Erythroblast (primary cell): ENCODE measurements around the gene HIPK2.

Source experiments
- DNase-seq, 2 experiments: peaks; one replicate each; lab custom pipeline; 2025; lab: John Stamatoyannopoulos, UW
- GATA1 ChIP-seq: IDR thresholded peaks from 2 replicates; pipeline ENCODE4 v1.6.1; 2011; ENCODE audit warnings: low read depth, mild to moderate bottlenecking, control low read depth, low read length, moderate library complexity
- POLR2A ChIP-seq: IDR thresholded peaks from 2 replicates; pipeline ENCODE4 v1.6.1; 2011; ENCODE audit warnings: mild to moderate bottlenecking, low read length

Gene HIPK2

DNA sequence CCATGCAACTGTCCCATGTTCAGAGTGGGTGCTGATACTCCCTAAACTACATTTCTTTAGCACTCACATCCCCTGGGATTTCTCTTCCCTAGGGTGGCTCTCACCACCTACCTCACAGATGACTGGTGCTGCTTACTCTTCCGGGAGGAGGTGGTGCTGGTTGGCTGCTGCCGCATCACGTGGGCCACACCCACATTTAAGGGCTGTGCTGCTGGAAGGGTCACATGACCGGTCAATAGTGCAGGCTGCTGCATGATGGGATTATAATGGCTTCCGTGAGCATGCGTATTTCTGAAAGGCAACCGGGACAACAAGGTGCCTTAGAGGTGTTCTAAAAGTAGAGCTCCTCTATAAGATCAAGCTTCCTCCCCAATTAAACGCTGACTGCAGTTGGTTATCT lies 177.5 kb downstream of the HIPK2 start:
- DNase-seq, result peak; percentile 8 to 9
- TF ChIP-seq POLR2A (no peak), GATA1 (no peak)

DNA sequence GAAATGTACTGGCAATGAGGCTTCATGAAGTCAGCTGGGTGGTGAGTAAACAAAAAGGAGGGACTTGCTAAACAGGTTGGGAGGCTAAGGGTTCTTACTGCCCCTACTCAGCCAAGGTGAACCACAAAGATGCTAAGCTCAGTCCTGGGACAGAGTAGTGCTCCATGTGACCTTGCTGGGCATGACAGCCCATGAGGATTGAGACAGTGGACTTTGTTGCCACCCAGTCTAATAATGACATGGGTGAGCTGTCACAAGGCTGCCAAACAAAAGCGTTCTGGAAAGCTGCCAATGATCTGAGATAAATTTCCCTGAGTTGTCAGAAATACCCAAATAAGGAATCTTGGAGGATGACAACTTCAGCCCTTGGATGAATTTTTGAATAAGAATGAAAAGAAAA lies 179.2 kb downstream of the HIPK2 start:
- TF ChIP-seq GATA1 (no peak), POLR2A (no peak)
- DNase-seq, result peak; percentile 23

DNA sequence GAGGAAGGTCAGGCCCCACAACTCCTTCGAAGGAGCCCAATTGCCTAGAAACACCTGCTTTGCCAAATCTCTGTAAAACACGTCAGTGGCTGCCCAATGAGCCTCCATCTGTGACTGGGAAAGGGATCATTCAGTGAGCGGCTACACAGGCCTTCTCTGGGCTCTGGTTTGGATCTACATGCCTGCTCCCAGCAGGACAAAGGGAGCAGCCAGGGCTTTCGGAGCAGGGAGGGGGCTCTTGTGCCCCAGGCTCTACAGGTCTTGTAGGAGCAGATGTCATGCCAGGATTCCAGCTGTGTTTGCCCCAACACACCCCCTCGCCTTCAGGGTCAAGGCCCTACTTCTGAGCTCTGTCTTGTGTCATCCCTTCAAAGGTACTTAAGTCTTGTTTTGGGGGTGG lies 180.8 kb downstream of the HIPK2 start:
- no peak for DNase-seq
- TF ChIP-seq GATA1 (no peak), POLR2A (no peak)

DNA sequence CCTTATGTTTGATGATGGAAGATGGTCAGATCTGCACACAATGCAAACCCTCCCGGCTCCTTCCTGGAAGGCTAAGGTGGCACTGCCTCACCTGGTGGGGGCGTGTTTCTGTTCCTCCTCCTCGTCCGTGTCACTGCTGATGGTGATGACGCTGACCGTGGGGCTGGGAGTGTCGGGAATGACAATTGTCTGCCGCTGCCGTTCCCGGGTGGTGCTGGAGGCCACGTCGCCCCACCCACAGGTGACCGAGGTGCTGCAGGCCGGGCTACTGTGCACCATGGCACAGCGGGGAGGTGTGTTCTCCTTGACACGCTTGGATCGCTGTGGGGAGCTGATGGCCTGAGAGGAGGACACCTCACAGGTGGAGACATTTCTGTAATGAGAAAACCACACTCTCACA lies 181.2 kb downstream of the HIPK2 start:
- DNase-seq, result no peak
- TF ChIP-seq GATA1, result no peak
- no peak for TF ChIP-seq POLR2A

DNA sequence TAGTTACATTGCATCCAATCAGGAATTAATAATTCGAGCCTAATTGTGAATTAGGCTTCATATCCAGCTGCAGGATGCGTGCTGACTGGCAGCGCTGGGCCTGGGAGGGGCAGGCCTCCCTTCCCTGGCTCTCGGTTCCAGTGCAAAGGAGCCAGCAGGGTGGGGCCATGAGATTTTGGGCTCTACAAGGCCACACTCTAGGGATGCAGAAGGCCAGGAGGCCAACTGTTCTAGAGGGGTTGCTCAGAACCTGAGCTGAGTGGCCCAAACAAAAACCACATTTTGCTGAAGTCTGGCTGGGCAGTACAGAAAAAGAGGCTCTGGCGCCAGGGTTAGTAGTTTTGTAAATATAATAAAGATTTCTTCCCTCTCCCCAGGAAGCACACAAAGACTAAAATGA lies 182.0 kb downstream of the HIPK2 start:
- no peak for DNase-seq
- TF ChIP-seq GATA1 (no peak), POLR2A (no peak)

DNA sequence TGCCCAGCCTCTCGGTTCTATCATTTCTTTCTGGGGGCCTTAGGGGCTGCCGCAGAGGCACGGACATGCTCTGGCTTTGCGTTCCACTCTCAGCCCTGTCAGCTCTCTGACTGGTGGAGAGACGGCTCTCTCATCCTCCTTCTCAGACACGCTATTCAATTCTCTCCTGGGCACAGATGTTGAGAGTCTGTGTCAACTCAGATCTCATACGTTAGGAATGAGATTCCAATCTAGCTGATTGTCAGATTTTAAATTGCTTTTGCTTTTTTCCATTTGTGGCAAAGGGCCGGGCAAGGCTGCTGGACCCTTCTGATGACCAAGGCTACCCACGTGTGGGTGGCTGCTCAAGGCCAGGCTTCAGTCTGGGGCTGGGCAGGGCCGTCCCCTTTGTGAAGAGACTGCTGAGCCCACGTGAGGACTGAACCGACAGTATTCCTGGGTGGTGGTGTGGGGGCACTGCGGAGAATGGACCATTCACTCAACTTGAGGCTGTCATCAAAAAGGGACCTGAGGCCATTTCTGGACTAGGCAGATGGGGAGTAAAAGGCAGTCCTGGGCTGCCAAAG lies 182.8 kb downstream of the HIPK2 start:
- no peak for DNase-seq
- TF ChIP-seq GATA1 (no peak), POLR2A (no peak)

DNA sequence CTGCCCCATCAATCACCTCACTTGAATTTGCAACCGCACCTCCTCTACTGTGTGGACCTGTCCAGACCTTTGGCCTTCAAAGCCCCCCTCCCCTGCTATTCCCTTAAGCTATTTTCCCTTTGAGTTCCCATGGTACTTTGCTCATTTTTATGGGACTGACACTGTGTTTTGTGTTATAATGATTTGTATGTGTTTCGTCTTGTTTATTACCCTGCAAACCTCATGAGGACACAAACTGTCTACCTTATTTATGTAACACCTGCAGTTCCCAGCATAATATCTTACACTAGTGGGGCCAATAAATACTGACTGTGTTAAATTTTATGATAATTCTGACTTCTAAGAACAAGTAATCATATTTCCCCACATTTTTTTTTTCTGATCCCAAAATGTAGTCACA lies 183.7 kb downstream of the HIPK2 start:
- DNase-seq, result no peak
- no peak for TF ChIP-seq POLR2A

DNA sequence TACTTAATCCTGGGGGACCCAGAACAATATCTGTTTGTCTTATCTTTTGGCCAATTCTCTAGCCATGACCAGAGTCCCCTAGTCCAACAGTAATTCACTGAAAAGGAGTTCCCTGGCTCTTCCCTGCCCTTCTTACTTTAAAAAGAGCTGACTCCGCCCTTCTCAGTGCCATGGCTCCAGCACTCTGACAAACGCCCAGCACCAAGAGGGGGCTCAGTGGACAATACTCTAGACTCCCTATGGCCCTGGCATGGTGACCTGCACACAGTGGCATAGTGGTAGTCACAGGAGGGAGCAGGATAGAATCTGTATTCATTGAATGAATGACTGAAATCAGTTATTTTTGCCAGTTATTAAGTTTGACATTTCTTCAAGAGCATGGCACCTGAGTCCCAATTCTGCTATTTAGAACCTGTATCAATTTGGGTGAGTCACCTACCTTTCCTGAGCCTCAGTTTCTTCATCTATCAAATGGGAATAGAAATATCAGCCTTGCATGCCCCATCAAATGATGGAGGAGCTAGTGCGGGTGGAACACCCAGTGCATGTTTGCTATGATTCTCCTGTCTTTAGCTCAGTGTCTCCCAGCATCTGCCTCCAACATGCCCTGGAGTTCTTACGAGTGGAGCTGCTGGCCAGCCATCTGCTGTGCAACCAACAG lies 184.9 kb downstream of the HIPK2 start:
- DNase-seq, result no peak
- no peak for TF ChIP-seq GATA1
- TF ChIP-seq POLR2A, result no peak

DNA sequence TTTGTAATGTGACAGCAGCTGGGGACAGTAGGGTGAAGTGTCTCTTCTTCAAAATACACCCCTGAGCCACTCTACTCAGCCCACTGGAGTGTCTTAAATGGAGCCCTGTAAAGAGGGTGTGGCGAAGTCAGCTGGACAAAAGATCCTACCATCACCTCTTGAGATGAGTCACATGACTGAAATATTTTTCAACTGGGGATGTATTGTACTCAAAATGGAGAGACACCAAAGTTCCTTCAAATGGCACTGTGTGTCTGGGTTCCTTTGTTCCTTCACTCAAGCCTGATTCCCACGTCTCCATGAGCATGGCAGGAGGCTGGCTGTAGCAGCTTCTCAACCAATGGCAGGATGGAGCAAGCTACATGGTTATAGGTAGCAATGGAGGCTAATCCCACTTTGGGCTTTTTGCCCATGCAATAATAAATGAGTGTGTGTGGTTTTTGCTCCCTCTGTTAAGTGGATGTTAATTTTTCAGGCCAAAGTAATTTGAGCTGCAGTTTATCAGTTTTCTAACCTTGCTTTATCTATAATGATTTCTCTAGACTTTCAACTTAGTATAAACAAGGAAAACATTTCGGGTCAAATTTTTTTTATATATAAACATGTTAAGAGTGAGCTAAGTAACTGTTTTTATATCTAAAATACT lies 186.1 kb downstream of the HIPK2 start:
- DNase-seq, result no peak
- TF ChIP-seq GATA1 (no peak), POLR2A (no peak)

DNA sequence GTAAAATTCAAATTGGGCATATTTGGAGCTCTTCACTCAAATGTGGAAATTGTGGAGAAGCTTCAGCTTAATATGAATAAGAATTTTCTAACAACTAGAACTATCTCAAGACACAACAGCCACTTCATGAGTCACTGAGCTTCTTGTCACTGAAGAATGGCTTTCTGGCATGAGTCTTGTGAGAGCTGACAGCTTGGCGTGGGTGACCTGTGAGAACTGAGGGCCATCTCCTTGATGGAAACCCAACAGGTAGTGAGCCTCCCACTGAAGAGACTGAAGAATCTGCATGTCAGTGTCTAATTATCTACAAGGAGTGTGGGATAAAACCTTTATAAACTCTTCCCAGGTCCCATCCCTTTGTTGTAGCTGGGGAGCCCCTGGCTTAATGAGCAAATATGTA lies 188.3 kb downstream of the HIPK2 start:
- TF ChIP-seq POLR2A (no peak), GATA1 (no peak)
- no peak for DNase-seq

DNA sequence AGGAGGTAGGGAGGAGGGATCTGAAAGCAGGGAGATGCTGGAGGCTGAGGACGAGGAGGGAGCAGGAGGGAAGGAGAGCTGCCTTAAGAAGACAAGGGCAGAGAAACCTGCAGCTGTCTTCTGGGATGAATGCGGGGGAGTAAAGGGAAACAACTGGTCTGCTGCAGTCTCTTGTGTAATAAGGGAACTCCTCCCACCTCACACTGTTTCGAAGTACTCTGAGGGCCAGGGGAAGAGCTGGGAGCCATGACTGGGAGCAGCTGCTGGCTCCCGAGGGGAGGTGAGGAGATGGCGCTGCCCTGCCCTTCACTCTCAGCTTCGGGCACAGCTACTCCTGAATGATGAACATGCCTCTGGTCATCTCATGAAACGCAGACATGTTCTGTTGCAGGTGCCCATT lies 189.2 kb downstream of the HIPK2 start:
- TF ChIP-seq GATA1 (no peak), POLR2A (no peak)

DNA sequence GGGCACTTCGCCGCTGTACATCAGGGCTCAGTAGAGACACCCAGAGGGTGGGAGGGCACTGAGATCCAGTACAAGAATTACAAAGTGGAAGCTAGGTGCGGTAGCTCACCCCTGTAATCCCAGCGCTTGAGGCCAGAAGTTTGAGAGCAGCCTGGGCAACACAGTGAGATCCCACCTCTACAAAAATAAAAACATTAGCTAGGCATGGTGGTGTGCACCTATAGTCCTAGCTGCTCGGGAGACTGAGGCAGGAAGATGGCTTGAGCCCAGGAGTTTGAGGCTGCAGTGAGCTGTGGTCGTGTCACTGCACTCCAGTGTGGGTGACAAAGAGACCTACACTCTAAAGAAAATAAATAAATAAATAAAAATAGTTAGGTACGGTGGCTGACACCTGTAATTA lies 190.3 kb downstream of the HIPK2 start:
- DNase-seq, result no peak
- no peak for TF ChIP-seq POLR2A

More for the DNA sequence above, 189.2 kb downstream of the HIPK2 start:
- no peak for DNase-seq

DNA sequence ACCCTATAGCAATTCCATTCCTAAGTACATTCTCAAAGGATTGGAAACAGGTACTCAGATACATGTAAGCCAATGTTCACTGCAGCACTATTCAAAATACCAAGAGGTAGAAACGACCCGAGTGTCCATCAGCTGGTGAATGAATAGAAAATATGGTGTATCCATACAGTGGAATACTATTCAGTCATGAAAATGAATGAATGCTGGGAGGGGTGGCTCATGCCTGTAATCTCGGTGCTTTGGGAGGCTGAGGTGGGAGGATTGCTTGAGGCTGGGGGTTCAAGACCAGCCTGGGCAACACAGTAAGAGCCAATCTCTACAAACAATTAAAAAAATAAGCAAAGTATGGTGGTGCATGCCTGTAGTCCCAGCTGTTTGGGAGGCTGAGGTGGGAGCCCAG lies 191.5 kb downstream of the HIPK2 start:
- TF ChIP-seq GATA1, result no peak
- no peak for TF ChIP-seq POLR2A
- no peak for DNase-seq

DNA sequence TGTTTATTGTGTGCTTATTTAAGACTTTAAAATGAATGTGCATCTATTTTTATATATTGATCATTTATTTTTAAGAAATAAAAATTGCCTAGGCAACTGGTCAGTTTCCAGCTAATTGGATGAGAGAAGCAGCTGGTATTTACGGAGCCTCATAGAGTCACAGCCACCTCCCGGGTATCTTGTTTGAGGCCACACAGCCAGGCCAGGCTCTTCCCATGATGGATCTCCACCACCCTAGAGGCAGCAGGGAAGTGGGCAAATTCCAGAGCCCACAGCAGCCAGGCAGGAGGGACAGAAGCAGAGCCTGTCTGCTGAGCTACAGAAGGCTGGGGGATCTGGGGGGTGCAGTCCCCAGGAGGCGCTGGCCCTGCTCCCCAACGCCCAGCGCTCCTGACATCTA lies 192.8 kb downstream of the HIPK2 start:
- TF ChIP-seq GATA1, result no peak
- no peak for TF ChIP-seq POLR2A
- DNase-seq, result no peak

DNA sequence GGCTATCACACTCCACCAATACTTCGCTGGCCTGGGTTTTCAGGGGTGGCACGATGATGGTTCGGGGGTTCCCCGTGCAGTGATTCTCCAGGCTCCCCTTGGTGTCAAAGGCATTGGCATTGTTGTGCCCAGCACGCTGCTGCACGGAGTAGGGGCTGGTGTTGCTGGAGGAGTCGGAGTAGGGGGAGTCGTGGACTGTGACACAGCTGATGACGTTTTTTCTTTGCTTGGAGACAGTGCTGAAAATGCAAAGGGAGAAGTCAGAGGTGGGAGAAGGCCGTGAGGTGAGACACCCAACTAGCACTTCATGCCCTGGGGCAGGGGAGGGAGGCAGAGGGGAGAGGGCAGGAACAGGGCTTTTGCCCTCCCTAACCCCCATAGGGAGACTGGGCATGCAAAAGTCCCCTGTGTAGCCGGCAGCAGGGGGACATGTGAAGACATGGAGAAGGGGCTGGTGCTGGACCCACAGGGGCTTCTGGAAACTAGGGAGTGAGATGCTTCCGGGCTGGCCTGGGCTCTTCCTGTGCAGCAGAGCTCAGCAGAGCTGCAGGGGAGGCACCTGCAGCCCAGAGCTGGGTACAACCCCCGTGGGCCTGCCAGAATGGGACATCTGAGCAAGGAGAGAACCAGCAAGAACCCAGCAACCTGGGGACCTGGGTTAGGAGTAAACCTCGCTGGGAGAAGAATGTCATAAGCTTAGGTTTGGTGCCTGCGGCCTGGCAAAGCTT lies 193.8 kb downstream of the HIPK2 start:
- no peak for DNase-seq
- TF ChIP-seq GATA1 (no peak), POLR2A (no peak)
